ENCODE results near the gene SOX13.

SOX13 gene

GRCh38 chr1:204075139-204075521, 2.2 kb downstream of the SOX13 start:
- peaks cover 48% of the 10 kb centered on the region for H3K27me3 Mint-ChIP-seq
- H3K9me3 Mint-ChIP-seq (ENCODE audit: low read depth): no peaks in the 10 kb centered on the region
- H3K36me3 Mint-ChIP-seq: no peaks in the 10 kb centered on the region
- no peak overlapping the region for H3K27ac Mint-ChIP-seq
- H3K4me3 Mint-ChIP-seq: peak overlapping the region; percentile 78
- peaks cover 23% of the 10 kb centered on the region for H3K4me1 Mint-ChIP-seq (ENCODE audit: low read depth)

DNA sequence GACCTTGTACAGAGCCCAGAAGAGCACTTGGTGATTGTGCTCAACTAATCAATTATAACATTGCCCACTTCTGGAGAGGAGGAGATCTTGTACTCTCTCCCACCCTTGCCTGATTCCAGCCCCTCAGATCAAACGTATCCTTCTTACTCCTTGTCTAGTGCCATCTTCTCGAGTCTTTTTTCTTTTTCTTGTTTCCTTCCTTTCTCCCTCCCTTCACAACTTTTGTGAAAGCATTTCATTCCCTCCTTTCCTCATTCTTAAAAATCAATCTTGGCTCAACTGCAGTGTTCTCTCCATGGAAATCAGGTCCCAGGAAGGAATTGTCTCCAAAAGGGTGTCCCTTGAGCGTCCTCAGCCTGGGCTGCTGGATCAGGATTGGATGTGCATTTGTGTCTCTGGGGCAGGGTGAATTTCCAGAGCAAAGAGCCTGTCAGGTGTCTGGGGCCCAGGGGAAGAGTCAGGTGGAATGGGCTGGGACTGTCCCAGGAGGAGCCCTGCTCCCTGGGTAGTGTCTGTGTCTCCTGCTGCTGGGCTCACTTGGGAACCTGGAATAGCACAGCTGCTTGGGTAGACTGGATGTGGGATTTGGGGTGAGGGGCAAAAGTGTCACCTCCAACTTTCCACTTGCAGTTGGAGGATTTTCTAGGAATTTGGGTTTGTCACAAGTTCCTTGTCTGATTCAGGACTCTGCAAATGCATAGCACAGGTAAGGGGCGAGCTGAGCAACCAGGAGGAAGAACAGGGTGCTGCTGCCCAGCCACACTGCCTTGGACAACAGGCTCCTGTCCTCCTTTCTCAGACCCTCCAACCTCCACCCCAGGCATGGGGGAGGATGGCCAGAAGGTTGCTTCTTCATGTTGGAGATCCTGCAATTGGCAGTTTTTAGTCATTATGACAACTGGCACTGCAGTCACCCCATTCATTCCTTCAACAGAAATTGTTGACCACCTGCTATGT, 3.3 kb downstream of the SOX13 start:
- Mint-ChIP-seq H3K4me1 (ENCODE audit: low read depth) (peaks cover 23% of the 10 kb centered on the region), H3K27me3 (peaks cover 45% of the 10 kb centered on the region), H3K27ac (no peak overlapping the region), H3K9me3 (ENCODE audit: low read depth) (no peaks in the 10 kb centered on the region), H3K36me3 (no peaks in the 10 kb centered on the region), H3K4me3 (peak overlapping the region; percentile 25)

DNA sequence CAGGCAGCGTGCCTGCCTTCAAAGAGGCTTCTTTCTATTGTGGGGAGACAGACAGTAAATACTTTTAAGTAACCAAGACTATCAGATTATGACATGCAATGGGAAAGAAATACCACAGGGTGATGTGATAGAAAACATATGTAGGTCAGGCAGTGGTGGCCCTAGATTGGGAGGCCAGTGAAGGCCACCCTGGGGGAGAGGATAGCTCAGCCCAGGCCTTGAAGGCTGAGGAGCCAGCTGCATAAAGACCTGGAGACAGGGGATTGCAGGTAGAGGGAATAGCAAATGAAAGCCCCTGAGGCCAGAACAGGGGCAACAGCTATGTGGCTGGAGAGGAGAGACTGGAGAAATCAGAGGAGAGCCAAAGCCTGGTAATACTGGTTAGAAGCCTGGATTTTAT, 4.0 kb downstream of the SOX13 start:
- H3K4me3 Mint-ChIP-seq: no peak overlapping the region
- H3K36me3 Mint-ChIP-seq: no peaks in the 10 kb centered on the region
- peaks cover 41% of the 10 kb centered on the region for H3K27me3 Mint-ChIP-seq
- H3K27ac Mint-ChIP-seq: no peak overlapping the region
- peaks cover 21% of the 10 kb centered on the region for H3K4me1 Mint-ChIP-seq (ENCODE audit: low read depth)
- H3K9me3 Mint-ChIP-seq (ENCODE audit: low read depth): no peaks in the 10 kb centered on the region

DNA sequence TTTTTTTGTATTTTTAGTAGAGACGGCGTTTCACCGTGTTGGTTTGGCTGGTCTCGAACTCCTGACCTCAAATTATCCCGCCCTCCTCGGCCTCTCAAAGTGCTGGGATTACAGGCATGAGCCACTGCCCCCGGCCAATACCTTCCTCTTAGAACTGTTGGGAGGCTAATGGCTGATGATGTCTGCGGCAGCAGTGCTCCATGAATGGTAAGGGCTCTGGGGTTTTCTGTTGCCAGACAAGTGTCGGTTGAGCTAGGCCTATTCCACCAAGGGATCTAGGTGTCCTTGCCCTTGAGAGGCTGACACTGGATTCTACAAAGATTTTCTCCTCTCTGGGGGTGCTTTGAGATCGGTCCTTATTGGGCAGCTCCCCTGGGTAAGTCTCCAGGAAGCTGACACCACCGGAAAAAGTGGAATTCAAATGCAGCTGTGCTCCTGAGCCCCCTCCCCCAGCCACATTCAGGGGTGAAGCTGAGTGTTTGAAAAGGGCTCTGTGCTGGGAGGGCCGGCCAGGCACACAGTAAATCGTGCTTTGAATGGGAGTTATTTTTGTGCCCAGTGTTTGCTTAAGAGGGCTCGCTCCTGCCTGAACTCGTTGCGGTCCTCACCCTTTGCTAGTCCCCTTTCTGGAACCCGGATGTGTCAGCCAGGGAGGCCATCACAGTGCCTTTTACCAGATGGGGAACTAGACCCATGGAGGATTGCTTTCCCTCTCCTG, 5.2 kb downstream of the SOX13 start:
- H3K4me3 Mint-ChIP-seq: no peak overlapping the region

DNA sequence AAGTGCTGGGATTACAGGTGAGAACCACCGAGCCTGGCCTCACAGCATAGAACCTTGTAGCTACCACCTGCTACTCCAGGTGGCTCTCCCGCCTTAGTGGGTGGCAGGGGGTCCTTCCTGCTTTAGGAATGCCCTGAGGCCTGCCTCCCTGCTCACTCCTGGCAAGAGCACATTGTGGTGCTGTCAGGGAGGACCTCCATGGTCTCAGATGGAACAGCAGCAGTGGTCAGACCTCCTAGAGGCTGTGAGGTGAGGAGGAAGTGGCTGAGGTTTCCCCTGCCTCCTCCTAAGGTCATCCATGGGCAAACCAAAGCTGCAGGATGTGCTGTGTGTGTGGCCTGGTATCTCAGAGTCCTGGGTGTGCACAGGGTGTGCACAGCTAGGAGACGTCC, 6.7 kb downstream of the SOX13 start:
- peaks cover 36% of the 10 kb centered on the region for H3K27me3 Mint-ChIP-seq

More for the DNA sequence above, 5.2 kb downstream of the SOX13 start:
- no peak overlapping the region for H3K27ac Mint-ChIP-seq
- no peaks in the 10 kb centered on the region for H3K9me3 Mint-ChIP-seq (ENCODE audit: low read depth)
- peaks cover 39% of the 10 kb centered on the region for H3K27me3 Mint-ChIP-seq
- no peaks in the 10 kb centered on the region for H3K36me3 Mint-ChIP-seq
- peaks cover 17% of the 10 kb centered on the region for H3K4me1 Mint-ChIP-seq (ENCODE audit: low read depth)

GRCh38 chr1:204080163-204080903, 7.4 kb downstream of the SOX13 start:
- Mint-ChIP-seq H3K9me3 (ENCODE audit: low read depth) (no peaks in the 10 kb centered on the region), H3K36me3 (no peaks in the 10 kb centered on the region), H3K27me3 (peaks cover 31% of the 10 kb centered on the region), H3K27ac (no peak overlapping the region), H3K4me3 (no peak overlapping the region), H3K4me1 (ENCODE audit: low read depth) (peaks cover 5% of the 10 kb centered on the region)

More for the DNA sequence above, 6.7 kb downstream of the SOX13 start:
- Mint-ChIP-seq H3K9me3 (ENCODE audit: low read depth) (no peaks in the 10 kb centered on the region), H3K4me3 (no peak overlapping the region), H3K36me3 (no peaks in the 10 kb centered on the region), H3K27ac (no peak overlapping the region), H3K4me1 (ENCODE audit: low read depth) (peaks cover 11% of the 10 kb centered on the region)

- no peaks in the 10 kb centered on the region for H3K4me1 Mint-ChIP-seq (ENCODE audit: low read depth)
- H3K27ac Mint-ChIP-seq: no peak overlapping the region
These were observed 8.4 kb downstream of the SOX13 start for GRCh38 chr1:204081164-204081790.

GRCh38 chr1:204081791-204082513, 9.0 kb downstream of the SOX13 start:
- no peaks in the 10 kb centered on the region for H3K4me1 Mint-ChIP-seq (ENCODE audit: low read depth)
- H3K36me3 Mint-ChIP-seq: no peaks in the 10 kb centered on the region
- no peak overlapping the region for H3K4me3 Mint-ChIP-seq
- H3K27ac Mint-ChIP-seq: no peak overlapping the region
- peaks cover 19% of the 10 kb centered on the region for H3K27me3 Mint-ChIP-seq
- no peaks in the 10 kb centered on the region for H3K9me3 Mint-ChIP-seq (ENCODE audit: low read depth)

More at GRCh38 chr1:204081164-204081790, 8.4 kb downstream of the SOX13 start:
- Mint-ChIP-seq H3K4me3 (no peak overlapping the region), H3K9me3 (ENCODE audit: low read depth) (no peaks in the 10 kb centered on the region), H3K36me3 (no peaks in the 10 kb centered on the region), H3K27me3 (peaks cover 23% of the 10 kb centered on the region)

- Mint-ChIP-seq H3K4me1 (ENCODE audit: low read depth) (no peaks in the 10 kb centered on the region), H3K27me3 (peaks cover 9% of the 10 kb centered on the region), H3K4me3 (no peak overlapping the region), H3K9me3 (ENCODE audit: low read depth) (no peaks in the 10 kb centered on the region), H3K36me3 (no peaks in the 10 kb centered on the region), H3K27ac (no peak overlapping the region)
These were observed 10.6 kb downstream of the SOX13 start for GRCh38 chr1:204083491-204083890.

- no peak overlapping the region for H3K4me3 Mint-ChIP-seq
- H3K27ac Mint-ChIP-seq: no peak overlapping the region
- H3K9me3 Mint-ChIP-seq (ENCODE audit: low read depth): no peaks in the 10 kb centered on the region
- H3K27me3 Mint-ChIP-seq: peaks cover 6% of the 10 kb centered on the region
- H3K4me1 Mint-ChIP-seq (ENCODE audit: low read depth): no peaks in the 10 kb centered on the region
- no peaks in the 10 kb centered on the region for H3K36me3 Mint-ChIP-seq
These were observed 11.4 kb downstream of the SOX13 start for GRCh38 chr1:204084247-204084772.

GRCh38 chr1:204085876-204086275, 13.0 kb downstream of the SOX13 start:
- H3K9me3 Mint-ChIP-seq (ENCODE audit: low read depth): no peaks in the 10 kb centered on the region

DNA sequence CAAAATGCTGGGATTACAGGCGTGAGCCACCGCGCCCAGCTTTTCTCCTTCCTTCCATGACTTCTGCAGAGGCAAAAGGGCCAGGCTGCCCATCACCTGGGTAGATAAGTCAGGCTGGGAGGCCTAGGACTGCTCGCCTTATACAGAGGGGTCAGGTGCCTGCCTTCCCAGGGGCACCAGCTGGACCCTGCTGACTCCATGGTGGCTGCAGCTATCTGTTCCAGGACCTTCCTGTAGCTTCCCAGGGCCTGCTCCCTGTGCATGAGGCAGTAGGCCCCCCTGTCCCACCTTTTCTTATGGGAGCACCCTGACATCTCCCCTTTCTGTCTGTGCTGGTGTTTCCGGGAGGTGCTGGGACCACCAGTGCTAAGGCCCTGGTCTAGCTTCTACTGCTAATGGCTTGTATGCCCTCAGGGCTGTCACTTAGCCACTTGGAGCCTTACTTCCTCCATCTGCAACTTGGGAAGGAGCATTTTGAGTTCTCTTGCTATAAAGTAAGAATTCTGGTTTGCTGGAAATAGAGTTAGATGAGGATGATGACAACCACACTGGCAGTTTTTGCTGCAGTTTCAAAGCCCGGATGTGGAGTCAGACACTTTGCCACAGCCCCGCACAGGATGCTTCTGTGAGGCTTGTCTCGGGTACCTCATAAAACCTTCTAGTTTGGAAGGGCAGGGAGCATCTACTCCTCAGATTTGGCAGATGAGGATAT, 14.4 kb downstream of the SOX13 start:
- Mint-ChIP-seq H3K36me3 (no peaks in the 10 kb centered on the region), H3K27ac (no peak overlapping the region), H3K4me3 (no peak overlapping the region), H3K4me1 (ENCODE audit: low read depth) (no peaks in the 10 kb centered on the region), H3K9me3 (ENCODE audit: low read depth) (no peaks in the 10 kb centered on the region), H3K27me3 (no peaks in the 10 kb centered on the region)

More at GRCh38 chr1:204085876-204086275, 13.0 kb downstream of the SOX13 start:
- Mint-ChIP-seq H3K27me3 (peaks cover 3% of the 10 kb centered on the region), H3K27ac (no peak overlapping the region), H3K4me3 (no peak overlapping the region), H3K4me1 (ENCODE audit: low read depth) (no peaks in the 10 kb centered on the region), H3K36me3 (no peaks in the 10 kb centered on the region)

DNA sequence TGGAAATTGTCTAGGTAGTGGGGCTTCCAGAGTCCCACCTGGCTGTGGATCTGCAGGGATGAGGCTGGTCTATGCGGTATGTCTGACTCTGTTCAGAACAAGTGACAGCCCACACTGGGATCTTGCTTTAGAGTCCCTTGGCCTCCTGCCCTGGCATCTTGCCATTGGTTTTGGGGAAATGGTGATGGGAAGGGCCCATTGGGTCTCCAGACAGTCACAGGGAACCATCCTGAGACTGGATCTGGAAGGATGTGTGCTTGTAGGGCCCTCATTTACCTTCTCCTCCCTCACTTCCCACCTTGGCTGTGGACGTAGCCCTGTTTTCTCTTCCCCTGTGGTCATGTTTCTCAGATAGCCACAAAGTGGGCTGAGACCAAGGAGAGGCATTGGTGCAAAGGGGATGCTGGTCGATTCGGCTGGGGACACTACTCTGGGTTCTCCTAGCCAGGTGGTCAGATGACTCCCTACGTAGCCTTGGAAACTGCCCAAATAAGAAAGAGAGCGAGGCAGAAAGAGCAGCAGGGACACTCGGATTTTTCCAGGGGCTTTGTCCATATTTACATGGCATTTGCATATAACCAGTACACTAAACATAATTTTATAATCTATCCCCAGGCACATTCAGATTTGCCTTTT, 15.1 kb downstream of the SOX13 start:
- no peaks in the 10 kb centered on the region for H3K27me3 Mint-ChIP-seq
- no peaks in the 10 kb centered on the region for H3K36me3 Mint-ChIP-seq
- no peaks in the 10 kb centered on the region for H3K4me1 Mint-ChIP-seq (ENCODE audit: low read depth)
- H3K27ac Mint-ChIP-seq: no peak overlapping the region
- no peaks in the 10 kb centered on the region for H3K9me3 Mint-ChIP-seq (ENCODE audit: low read depth)
- H3K4me3 Mint-ChIP-seq: no peak overlapping the region

All from activated naive CD8-positive, alpha-beta T cell (primary cell).